HG02623 (cell line): ENCODE data around the gene FAM163B.
"Not testable (repeated sequence)": the region's sequence is repeated elsewhere in the genome, so short reads cannot be mapped to it uniquely, and the experiment has no call there.

Source experiments
- ATAC-seq: cut with Tn5 transposase; IDR thresholded peaks from one replicate; pipeline ENCODE4 v1.9.1; 2021; ENCODE audit warnings: moderate library complexity; ENCODE audit not compliant: unreplicated experiment

The FAM163B gene

GRCh38 chr9:133570691-133571080 is 38.5 kb downstream of the FAM163B start:
- ATAC-seq, result no peak

- no peak for ATAC-seq
These were observed 39.1 kb downstream of the FAM163B start for GRCh38 chr9:133569891-133570690.

- ATAC-seq, result no peak
These were observed 39.9 kb downstream of the FAM163B start for GRCh38 chr9:133569121-133569785.

- no peak for ATAC-seq
These were observed 41.0 kb downstream of the FAM163B start for GRCh38 chr9:133568186-133568585.

GRCh38 chr9:133566817-133567216 is 42.4 kb downstream of the FAM163B start:
- no peak for ATAC-seq

GRCh38 chr9:133566382-133566781 is 42.8 kb downstream of the FAM163B start:
- no peak for ATAC-seq

- ATAC-seq, result no peak
These were observed 44.6 kb downstream of the FAM163B start for GRCh38 chr9:133564451-133565116.

- not testable (repeated sequence) for ATAC-seq
These were observed 45.4 kb downstream of the FAM163B start for GRCh38 chr9:133563814-133564213.

- ATAC-seq, result no peak
These were observed 45.8 kb downstream of the FAM163B start for GRCh38 chr9:133563291-133563796.

- ATAC-seq, result no peak
These were observed 46.4 kb downstream of the FAM163B start for GRCh38 chr9:133562611-133563290.

- ATAC-seq, result no peak
These were observed 47.1 kb downstream of the FAM163B start for GRCh38 chr9:133561976-133562554.

GRCh38 chr9:133560944-133561343 is 48.2 kb downstream of the FAM163B start:
- ATAC-seq, result no peak

GRCh38 chr9:133560311-133560710 is 48.9 kb downstream of the FAM163B start:
- no peak for ATAC-seq

GRCh38 chr9:133558191-133559126 is 50.7 kb downstream of the FAM163B start:
- ATAC-seq, result no peak

GRCh38 chr9:133557581-133557980 is 51.6 kb downstream of the FAM163B start:
- ATAC-seq, result no peak

- ATAC-seq, result no peak
These were observed 52.8 kb downstream of the FAM163B start for GRCh38 chr9:133556354-133556753.

GRCh38 chr9:133554729-133555128 is 54.5 kb downstream of the FAM163B start:
- ATAC-seq, result no peak

GRCh38 chr9:133553973-133554713 is 55.0 kb downstream of the FAM163B start:
- no peak for ATAC-seq

GRCh38 chr9:133553123-133553522 is 56.1 kb downstream of the FAM163B start:
- ATAC-seq, result no peak
